ENCODE results near the gene GPNMB.

GPNMB gene

GRCh38 chr7:23315366-23315765 lies 68.8 kb downstream of the GPNMB start:
- no peak for DNase-seq
